Sciatic nerve (tissue), 2 donors: ENCODE measurements around the gene CXorf65. TPM values are rescaled to one million over a fixed set of nuclear protein-coding genes. Genes with fewer than 3 reads are reported as not detected.

Experiments used
- ATAC-seq: fragments of 200-7000 bp; cut with Tn5 transposase; one replicate; pipeline ENCODE4 v1.9.1; 2020; ENCODE audit warnings: mild to moderate bottlenecking, moderate library complexity
- DNase-seq: peaks from one replicate; pipeline ENCODE4 v3.0.0-alpha.2; 2020; ENCODE audit warnings: low spot score
- intact Hi-C: fragments of 100-400 bp; cut with DNase I; formaldehyde crosslinking; loops from one replicate; pipeline ENCODE4 v1.14.2; 2022
- total RNA-seq: library from RNA; stranded (reverse); fragmentation: NEBNext Ultra II Directional; extraction: Animal tissue kit (Norgen Biotek cat#: 25700); gene quantifications from one replicate; pipeline ENCODE4 v1.2.1, GENCODE V29; 2021
- donor health status: DM: no; HTN: no; CAD: no.
- donor health status: DM: no; HTN: no; CAD: no.

The CXorf65 gene
- total RNA-seq, 1 donor from 2014 or later: not detected

- no peak for ATAC-seq
- no peak for DNase-seq
- intact Hi-C loops: no loop called here
Measured at GRCh38 chrX:71081330-71082123, 25.0 kb downstream of the CXorf65 start.

GRCh38 chrX:71070531-71070930 lies 36.0 kb downstream of the CXorf65 start:
- intact Hi-C loops: no loop called here
- ATAC-seq: no peak
- DNase-seq: no peak

- ATAC-seq (peak; percentile 99), DNase-seq (peak; percentile 91)
- intact Hi-C loops: no loop called here
Measured at GRCh38 chrX:71068044-71068918, 38.3 kb downstream of the CXorf65 start, which contains the start of gene SNX12. Gene SNX12 (minus strand): TSS chrX:71068334. CDS start chrX:71068306, 28 bp downstream.

- intact Hi-C loops: no loop called here
- DNase-seq (no peak), ATAC-seq (peak; percentile 5)
Measured at GRCh38 chrX:71067712-71068043, 38.9 kb downstream of the CXorf65 start.

DNA sequence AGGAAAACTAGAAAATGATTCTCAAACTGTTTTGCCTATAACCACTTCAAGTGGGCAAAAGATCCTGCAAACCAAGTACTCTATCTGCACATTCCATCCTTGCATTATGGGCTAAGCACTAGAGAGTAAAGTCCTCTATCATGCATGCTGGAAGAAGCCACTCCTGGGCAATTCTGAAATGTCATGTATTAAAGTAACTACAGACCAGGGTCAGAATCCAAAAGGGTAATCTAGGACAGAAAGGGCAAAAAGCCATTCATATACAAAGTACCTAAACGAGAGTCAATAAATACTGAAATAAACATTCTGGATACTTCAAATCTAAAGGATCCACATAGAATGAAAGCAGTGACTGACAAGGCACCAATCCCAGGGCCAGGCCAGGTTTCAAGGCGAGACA lies 39.5 kb downstream of the CXorf65 start:
- ATAC-seq: no peak
- intact Hi-C loops: no loop called here
- DNase-seq: no peak

DNA sequence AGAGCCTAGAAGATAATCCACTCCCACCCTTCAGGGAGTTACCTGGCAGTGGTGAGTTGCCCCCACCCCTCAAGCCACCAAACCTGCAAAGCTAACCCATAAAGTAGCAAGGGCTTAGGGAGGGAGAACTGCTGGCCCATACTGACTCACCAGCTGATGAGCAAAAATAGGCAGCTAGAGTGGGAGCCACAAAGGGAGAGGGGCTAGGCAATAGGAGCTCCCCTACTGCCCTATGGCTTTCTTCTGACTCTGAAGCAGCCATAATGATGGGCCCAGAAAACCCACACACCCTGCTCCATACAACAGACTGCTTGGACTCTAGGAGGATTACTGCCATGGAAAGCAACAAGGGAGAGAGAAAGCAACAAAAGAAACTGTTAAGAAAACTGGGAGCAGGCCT lies 46.4 kb downstream of the CXorf65 start:
- ATAC-seq: no peak
- intact Hi-C loops: no loop called here
- no peak for DNase-seq

DNA sequence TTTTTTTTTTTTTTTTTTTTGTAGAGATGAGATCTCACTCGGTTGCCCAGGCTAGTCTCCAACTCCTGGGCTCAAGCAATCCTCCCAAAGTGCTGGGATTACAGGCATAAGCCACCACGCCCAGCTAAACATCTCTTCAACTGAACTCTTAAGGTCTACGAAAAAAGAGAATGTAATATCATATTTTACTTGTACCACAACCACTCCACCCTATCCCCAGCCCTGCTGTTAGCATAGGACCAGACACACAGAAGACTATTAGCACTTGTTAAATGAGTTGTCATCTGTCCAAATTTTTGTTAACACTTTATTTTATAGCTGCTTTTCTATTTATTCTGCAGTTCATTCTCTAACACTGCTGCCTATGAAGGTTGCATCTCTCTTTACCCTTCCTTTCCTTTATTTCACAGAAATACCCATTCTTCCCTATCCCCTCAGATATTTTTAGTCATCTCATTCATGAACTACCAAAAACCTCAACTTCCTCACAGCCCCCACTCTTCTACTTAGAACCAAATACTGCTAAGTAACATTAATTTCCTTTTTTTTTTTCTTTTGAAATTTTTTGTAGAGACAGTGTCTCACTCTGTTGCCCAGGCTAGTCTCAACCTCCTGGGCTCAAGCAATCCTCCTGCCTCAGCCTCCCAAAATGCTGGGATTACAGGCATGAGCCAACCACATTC lies 48.6 kb downstream of the CXorf65 start:
- intact Hi-C loops: no loop called here
- DNase-seq: no peak
- ATAC-seq: no peak

DNA sequence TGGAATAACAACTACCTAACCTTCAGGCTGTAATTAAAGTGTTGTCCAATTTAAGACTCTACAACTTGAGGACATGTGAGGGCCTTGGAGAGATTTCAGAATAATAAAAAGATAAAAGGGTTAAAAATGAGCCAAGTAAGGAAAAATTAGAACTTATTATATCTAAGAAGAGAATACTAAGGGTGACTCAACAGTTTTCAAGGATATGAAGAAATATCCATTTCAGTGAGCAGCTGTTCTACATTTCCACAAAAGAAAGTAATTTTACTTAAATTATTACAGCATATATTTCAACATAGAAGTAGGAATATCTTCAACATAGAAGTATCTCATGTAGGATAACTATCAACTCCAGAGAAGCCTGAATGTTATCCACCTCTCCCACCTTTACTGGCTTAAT lies 49.7 kb downstream of the CXorf65 start:
- DNase-seq (no peak), ATAC-seq (no peak)
- intact Hi-C loops: no loop called here

Other genes with a start within 250 kb of the CXorf65 start
- not detected for gene TEX11, start 198.0 kb downstream of the CXorf65 start, total RNA-seq
- gene SLC7A3, start 175.6 kb downstream of the CXorf65 start, total RNA-seq: 0.31 TPM
- gene SNX12, start 38.4 kb downstream of the CXorf65 start, total RNA-seq: 65.6 TPM
- gene FOXO4, start 10.9 kb downstream of the CXorf65 start, total RNA-seq: 61.6 TPM
- gene IL2RG, start 4.8 kb upstream of the CXorf65 start, total RNA-seq: 9.9 TPM
- gene MED12, start 11.9 kb upstream of the CXorf65 start, total RNA-seq: 65.1 TPM
- gene NLGN3, start 38.1 kb upstream of the CXorf65 start, total RNA-seq: 20.6 TPM
- 17.5 TPM for gene GJB1, start 116.5 kb upstream of the CXorf65 start, total RNA-seq
- 28.8 TPM for gene ZMYM3, start 147.4 kb upstream of the CXorf65 start, total RNA-seq
- gene NONO, start 176.9 kb upstream of the CXorf65 start, total RNA-seq: 187 TPM
- 1.8 TPM for gene ITGB1BP2, start 195.0 kb upstream of the CXorf65 start, total RNA-seq